B cell (primary cell): ENCODE results near the gene RAB26.
"Not testable (repeated sequence)": the region's sequence is repeated elsewhere in the genome, so short reads cannot be mapped to it uniquely, and the experiment has no call there.

Source experiments
- CTCF ChIP-seq: fragments of 200-600 bp; IDR thresholded peaks from one replicate; pipeline ENCODE4 v1.8.0; 2022; ENCODE audit warnings: antibody characterized with exemption, mild to moderate bottlenecking
- EZH2 ChIP-seq: IDR thresholded peaks from 2 replicates; pipeline ENCODE4 v1.6.1; 2012; ENCODE audit warnings: borderline replicate concordance, low read depth, mild to moderate bottlenecking, moderate library complexity, low read length; ENCODE audit not compliant: insufficient read depth, poor library complexity, severe bottlenecking

GRCh38 chr16:2108446-2109270 is 39.8 kb upstream of the RAB26 start:
- not testable (repeated sequence) for TF ChIP-seq CTCF, EZH2
